Activated gamma-delta T cell treated with anti-CD3 and anti-CD28 coated beads, Interleukin-2, amount 50 U/mL, for 16 hours (primary cell): ENCODE measurements around the gene CGGBP1.
A peak's percentile ranks its signal among the peaks of the same experiment; 100 is the strongest.

Source experiments
- DNase-seq: peaks from one replicate; pipeline ENCODE4 v3.0.0-alpha.2; 2020; ENCODE audit warnings: low read depth

CGGBP1 gene, protein sequence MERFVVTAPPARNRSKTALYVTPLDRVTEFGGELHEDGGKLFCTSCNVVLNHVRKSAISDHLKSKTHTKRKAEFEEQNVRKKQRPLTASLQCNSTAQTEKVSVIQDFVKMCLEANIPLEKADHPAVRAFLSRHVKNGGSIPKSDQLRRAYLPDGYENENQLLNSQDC

DNA sequence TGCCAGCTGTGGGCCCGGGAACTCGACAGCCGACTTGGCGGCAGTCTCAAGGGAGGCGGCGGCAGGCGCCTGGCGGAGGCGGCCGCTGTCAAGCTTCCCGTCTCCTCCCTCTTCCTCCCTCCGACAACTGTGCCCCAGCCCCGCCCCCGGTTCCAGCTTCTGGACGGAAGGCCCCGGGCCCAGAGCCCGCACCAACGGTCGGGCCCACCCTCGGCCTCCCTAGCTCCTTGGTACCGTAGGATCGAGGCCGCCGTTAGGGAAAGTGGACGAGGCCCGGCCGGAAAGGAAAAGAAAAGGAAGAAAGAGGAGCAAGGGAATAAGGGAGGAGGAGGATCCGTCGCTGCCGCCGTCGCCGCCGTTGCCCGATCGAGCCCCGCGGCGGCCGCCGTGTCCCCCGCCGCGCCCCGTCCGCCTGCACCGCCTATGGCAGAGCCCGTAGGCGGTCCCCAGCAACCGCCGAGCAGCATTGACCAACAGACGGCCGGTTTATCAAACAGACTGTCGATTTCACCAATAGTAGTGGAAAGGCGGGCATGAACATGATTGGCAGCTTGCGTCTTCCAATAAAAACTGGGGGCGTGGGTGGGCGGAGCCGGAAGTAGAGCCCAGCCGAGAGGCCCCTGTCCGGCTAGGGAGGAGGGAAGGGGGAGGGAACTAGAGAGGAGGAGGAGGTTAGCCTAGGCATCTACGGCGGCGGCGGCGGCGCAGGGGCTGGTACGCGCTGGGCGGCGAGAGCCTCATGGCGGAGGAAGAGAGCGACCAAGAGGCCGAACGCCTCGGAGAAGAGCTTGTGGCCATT is at the start of gene CGGBP1, which contains the start of gene ZNF654:
Gene CGGBP1 (minus strand): TSS at position 425 of the 799 bp plus-strand sequence. CDS start 3,029 bp downstream, outside the sequence.
Gene ZNF654 (plus strand): TSS at position 675 of the 799 bp plus-strand sequence. CDS start 65 bp downstream, at position 740.
- DNase-seq = peak; percentile 99

DNA sequence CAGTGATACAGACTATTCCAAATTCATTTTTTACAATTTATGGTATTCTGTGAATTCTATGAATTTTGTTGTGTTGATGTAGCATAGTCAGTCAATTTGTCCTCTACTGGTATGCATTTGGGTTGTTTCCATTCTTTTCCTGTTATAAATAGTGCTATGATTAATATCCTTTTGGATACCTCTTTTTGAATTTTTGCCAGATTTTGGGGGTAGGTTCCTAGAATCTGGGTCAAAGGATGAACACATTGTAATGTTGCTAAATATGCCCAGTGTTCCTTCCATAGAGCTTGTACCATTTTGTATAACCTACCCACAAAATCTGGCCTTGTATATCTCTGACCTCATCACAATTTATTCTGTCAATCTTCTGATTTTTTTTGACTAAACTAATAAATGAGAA is 46.5 kb upstream of the CGGBP1 start:
- DNase-seq = no peak

GRCh38 chr3:88101142-88101541 is 42.3 kb upstream of the CGGBP1 start:
- DNase-seq = no peak

GRCh38 chr3:88093266-88093665 is 34.5 kb upstream of the CGGBP1 start:
- DNase-seq = no peak

- DNase-seq = no peak
These were observed 33.5 kb upstream of the CGGBP1 start for GRCh38 chr3:88092270-88092669.

DNA sequence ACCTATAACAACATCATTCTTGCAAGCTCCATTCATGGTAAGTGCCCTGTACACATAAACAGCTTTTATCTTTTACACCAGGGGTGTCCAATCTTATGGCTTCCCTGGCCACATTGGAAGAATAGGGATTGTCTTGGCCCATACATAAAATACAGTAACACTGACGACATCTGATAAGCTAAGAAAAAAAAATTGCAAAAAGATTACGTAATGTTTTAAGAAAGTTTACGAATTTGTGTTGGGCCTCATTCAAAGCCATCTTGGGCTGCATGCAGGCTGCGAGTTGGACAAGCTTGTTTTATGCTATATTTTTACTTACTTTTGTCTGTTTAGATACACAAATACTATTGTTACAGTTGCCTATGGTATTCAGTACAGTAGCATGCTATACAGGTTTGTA is 31.9 kb upstream of the CGGBP1 start:
- no peak for DNase-seq

- DNase-seq = no peak
These were observed 25.3 kb upstream of the CGGBP1 start for GRCh38 chr3:88084097-88084501.

DNA sequence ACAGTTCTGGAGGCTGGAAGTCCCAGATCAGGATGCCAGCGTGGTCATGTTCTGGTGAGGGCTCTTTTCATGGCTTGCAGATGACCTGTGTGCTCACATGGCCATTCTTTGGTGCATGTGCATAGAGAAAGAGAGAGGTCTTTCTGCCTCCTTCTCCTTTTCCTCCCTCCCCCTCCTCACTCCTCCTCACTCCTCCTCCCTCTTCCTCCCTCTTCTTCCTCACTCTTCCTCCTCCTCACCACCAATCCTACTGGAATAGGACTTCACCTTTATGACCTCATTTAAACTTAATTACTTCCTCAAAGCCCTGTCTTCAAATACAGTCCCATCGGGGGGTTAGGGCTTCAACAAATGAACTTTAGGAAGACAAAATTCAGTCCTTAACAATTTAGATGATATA is 24.0 kb upstream of the CGGBP1 start:
- DNase-seq = no peak

- DNase-seq = no peak
These were observed 20.1 kb upstream of the CGGBP1 start for GRCh38 chr3:88078932-88079331.

DNA sequence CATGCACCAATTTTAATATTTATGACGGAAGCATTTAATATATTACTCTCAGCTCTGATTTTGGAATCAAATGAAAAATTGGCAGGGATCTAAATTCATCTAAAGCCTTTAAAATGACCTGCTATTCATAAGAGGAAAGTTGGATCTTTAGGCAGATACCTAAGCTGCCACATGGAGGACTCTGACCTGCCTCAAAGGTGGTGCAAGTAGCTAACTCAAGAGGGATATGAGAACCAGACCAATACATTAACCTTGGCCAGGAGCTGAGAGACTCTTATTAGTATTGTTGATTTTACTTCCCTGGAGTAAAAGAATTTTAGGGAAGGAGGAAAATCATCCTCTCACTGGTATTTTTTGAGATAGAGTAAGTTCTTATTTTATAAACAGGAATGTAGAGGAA is 17.9 kb upstream of the CGGBP1 start:
- no peak for DNase-seq

- DNase-seq = no peak
These were observed 16.7 kb upstream of the CGGBP1 start for GRCh38 chr3:88075497-88075896.

- DNase-seq = no peak
These were observed 16.3 kb upstream of the CGGBP1 start for GRCh38 chr3:88075072-88075471.

DNA sequence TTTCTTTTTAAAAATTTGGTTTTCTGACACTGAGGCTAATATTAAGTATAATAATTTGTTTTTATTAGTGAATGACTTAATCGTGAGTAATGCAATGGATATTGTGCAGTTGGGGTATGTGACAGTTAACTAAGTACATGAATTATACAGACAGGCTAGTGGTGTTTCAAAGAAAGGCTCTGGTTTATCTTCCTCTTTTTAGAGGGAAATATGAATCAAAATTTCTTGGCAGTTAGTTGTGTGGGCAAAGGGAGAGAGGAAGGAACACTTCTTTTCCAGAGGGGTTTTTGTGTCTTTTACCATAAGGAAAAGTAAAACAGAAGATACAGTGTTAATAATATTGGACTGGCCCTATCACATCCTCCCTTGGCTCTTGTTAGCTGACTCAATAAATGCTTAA is 2.9 kb upstream of the CGGBP1 start:
- no peak for DNase-seq

GRCh38 chr3:88059380-88060170 is 770 bp upstream of the CGGBP1 start:
- DNase-seq = no peak

GRCh38 chr3:88058306-88058580 is 562 bp downstream of the CGGBP1 start:
- no peak for DNase-seq

DNA sequence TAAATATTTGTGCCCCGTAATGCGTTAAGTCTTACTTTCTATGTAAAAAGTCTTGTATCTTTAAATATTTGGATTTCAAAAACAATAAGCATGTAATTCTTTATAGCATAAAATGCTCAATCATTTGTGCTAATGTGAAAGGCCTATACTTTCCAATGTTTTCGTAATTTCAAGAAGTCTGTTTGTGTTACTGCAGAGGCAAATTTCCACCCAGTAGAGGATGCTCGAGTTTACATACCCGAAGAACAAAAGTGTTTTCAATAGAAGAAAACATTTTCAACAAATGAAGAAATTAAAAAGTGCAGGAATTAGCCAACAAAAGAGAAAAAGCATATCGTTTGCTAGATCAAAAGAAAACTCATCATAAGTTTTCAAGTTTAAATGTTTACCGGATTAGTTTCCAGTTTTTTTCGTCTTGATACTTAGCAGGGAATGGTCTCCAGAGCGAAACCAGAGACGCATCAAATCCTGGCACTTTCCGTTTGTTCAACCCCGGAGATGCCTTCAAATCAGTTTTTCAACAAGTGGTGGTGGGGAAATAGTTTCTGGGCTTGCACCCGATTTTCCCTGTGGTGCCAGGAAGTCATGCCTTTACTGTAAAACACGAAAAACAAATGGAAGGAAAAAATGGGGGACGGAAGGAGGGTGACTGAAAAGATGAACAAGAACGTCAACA is 1.0 kb downstream of the CGGBP1 start:
- no peak for DNase-seq

- DNase-seq = no peak
These were observed 12.0 kb downstream of the CGGBP1 start for GRCh38 chr3:88046766-88047165.

DNA sequence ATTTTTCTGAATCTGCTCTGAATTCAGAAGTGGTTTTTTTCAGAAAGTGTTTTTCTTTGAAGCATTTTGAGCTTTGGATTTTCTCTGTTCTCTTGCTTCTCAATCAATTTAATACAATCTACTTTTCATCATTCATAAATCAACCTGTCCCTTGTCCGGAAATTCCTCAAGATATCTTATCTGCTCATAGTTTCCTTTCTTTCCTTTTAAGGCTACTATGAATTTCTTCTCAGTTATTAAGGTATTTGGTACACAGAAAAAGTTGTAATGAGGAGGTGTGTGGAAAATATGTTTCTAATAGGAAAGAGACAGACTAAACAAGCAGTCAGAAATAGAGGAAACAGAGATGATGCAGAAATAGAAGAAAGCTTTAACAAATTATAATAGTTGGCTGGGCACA is 14.4 kb downstream of the CGGBP1 start:
- DNase-seq = no peak

DNA sequence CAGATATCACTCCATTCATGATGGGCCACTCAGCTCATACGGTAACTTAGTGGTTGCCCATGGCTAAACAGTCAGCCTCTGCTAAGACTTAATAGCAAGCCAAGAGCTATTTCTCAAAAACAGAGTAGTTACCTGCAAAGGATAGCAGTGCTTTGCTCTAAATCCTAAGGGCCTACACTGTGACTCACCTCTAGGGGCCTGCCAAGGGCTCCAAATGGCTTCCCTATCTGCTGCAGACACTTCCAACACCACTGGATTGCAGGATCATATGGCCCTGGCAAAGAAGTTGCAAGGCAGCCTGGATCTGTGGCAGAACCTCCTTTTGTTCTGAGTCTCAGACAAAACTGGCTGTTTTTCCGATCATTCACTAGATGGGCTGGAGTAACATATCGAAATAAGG is 17.8 kb downstream of the CGGBP1 start:
- DNase-seq = no peak

- DNase-seq = no peak
These were observed 18.3 kb downstream of the CGGBP1 start for GRCh38 chr3:88040529-88040928.

DNA sequence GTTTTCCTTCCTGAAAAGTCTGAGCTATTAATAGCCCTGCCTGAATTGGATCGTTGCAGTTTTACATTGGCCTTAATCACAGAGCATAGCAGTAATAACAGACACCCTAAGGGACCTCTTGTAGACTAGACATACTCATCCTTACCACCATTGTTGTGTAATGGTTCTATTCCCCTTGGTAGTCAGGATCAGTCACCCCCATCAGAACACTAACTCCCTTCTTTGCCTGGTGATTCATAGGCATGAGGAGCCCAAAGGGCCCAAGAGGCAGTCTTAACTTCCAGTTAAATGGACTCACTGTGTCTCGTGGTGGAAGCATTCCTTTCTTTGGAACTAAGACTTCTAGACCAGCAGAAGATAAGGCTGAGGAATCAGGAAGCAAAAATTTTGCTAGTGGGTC is 20.2 kb downstream of the CGGBP1 start:
- no peak for DNase-seq

- DNase-seq = no peak
These were observed 22.6 kb downstream of the CGGBP1 start for GRCh38 chr3:88036221-88036620.
